Activated T-helper 2 cell treated with anti-CD3 and anti-CD28 coated beads, Interferon-gamma antibody, Interleukin-2, Interleukin-4, amounts not matched to agents 10 μg/mL and 5 μg/mL and 100 μg/mL, durations not matched to agents 14 hours and 24 hours and 36 hours (primary cell): Measurements from ENCODE around the gene MATCAP1. TPM values are rescaled to one million over a fixed set of nuclear protein-coding genes. Genes with fewer than 3 reads are reported as not detected.

ENCODE experiments used
- DNase-seq: peaks from one replicate; pipeline ENCODE4 v3.0.0; 2021; ENCODE audit warnings: low spot score
- H3K27ac Mint-ChIP-seq: one replicate; pipeline ENCODE4 v1.8.0; 2021; ENCODE audit warnings: mixed read lengths
- H3K27me3 Mint-ChIP-seq: one replicate; pipeline ENCODE4 v1.8.0; 2021; ENCODE audit warnings: low read depth, mixed read lengths
- H3K36me3 Mint-ChIP-seq: one replicate; pipeline ENCODE4 v1.8.0; 2021; ENCODE audit warnings: low read depth, mixed read lengths
- H3K4me1 Mint-ChIP-seq: one replicate; pipeline ENCODE4 v1.8.0; 2021; ENCODE audit warnings: low read depth, mixed read lengths
- H3K4me3 Mint-ChIP-seq: one replicate; pipeline ENCODE4 v1.8.0; 2021; ENCODE audit warnings: low read depth, mild to moderate bottlenecking, moderate library complexity, mixed read lengths
- H3K9me3 Mint-ChIP-seq: one replicate; pipeline ENCODE4 v1.8.0; 2021; ENCODE audit warnings: mixed read lengths
- intact Hi-C: fragments of 100-400 bp; cut with micrococcal nuclease; formaldehyde crosslinking; loops from one replicate; pipeline ENCODE4 v1.15.1; 2023
- total RNA-seq: library from RNA; stranded (reverse); gene quantifications from 2 replicates; pipeline ENCODE4 v1.2.3, GENCODE V29; 2022

Gene MATCAP1
- total RNA-seq, 1 donor from 2014 or later = 59.5 TPM

- peak overlapping the region; percentile 78 for H3K4me3 Mint-ChIP-seq
- peaks cover 18% of the 10 kb centered on the region for H3K27me3 Mint-ChIP-seq
- intact Hi-C loops = loop anchor here (1.0 to 5.0 kb wide), 3 partner anchors 12 to 194 kb away; partner anchors contain the start of genes FBXL8 and TRADD
- no peaks in the 10 kb centered on the region for H3K9me3 Mint-ChIP-seq
- DNase-seq = no peak
- H3K36me3 Mint-ChIP-seq = peaks cover 34% of the 10 kb centered on the region
- peak overlapping the region; percentile 37 for H3K27ac Mint-ChIP-seq
- peaks cover 42% of the 10 kb centered on the region for H3K4me1 Mint-ChIP-seq
Measured at GRCh38 chr16:67170949-67171649, 12.7 kb downstream of the MATCAP1 start.

GRCh38 chr16:67170168-67170948 is 13.4 kb downstream of the MATCAP1 start, which contains the start of gene NOL3:
NOL3 (plus strand) TSS chr16:67170538.
- Mint-ChIP-seq H3K4me3 (peak within 1 kb of the TSS; percentile 84), H3K27ac (peak within 1 kb of the TSS; percentile 88), H3K27me3 (peaks cover 19% of the 10 kb centered on the region), H3K9me3 (no peaks in the 10 kb centered on the region), H3K36me3 (peaks cover 28% of the 10 kb centered on the region), H3K4me1 (peaks cover 43% of the 10 kb centered on the region)
- intact Hi-C loops = loop anchor here (1.0 to 5.0 kb wide), 3 partner anchors 11 to 193 kb away; partner anchors contain the start of genes FBXL8 and TRADD
- peak; percentile 54 for DNase-seq

- Mint-ChIP-seq H3K4me1 (peaks cover 45% of the 10 kb centered on the region), H3K4me3 (peak overlapping the region; percentile 84), H3K27me3 (peaks cover 22% of the 10 kb centered on the region), H3K27ac (peak overlapping the region; percentile 88), H3K36me3 (peaks cover 30% of the 10 kb centered on the region), H3K9me3 (no peaks in the 10 kb centered on the region)
- intact Hi-C loops = loop anchor here (1.0 to 5.0 kb wide), 3 partner anchors 10 to 192 kb away; partner anchors contain the start of genes FBXL8 and TRADD
- DNase-seq = no peak
Measured at GRCh38 chr16:67169642-67170167, 14.1 kb downstream of the MATCAP1 start.

GRCh38 chr16:67169011-67169451 is 14.7 kb downstream of the MATCAP1 start:
- Mint-ChIP-seq H3K9me3 (no peaks in the 10 kb centered on the region), H3K27me3 (peaks cover 25% of the 10 kb centered on the region), H3K4me3 (peak overlapping the region; percentile 26)

GRCh38 chr16:67167588-67167987 is 16.2 kb downstream of the MATCAP1 start:
- H3K36me3 Mint-ChIP-seq = peaks cover 32% of the 10 kb centered on the region
- DNase-seq = no peak
- H3K4me3 Mint-ChIP-seq = no peak overlapping the region
- H3K9me3 Mint-ChIP-seq = no peaks in the 10 kb centered on the region
- intact Hi-C loops = no loop called here
- no peak overlapping the region for H3K27ac Mint-ChIP-seq
- H3K4me1 Mint-ChIP-seq = peaks cover 36% of the 10 kb centered on the region
- H3K27me3 Mint-ChIP-seq = peaks cover 23% of the 10 kb centered on the region

More at GRCh38 chr16:67169011-67169451, 14.7 kb downstream of the MATCAP1 start:
- intact Hi-C loops = no loop called here
- Mint-ChIP-seq H3K36me3 (peaks cover 30% of the 10 kb centered on the region), H3K27ac (no peak overlapping the region), H3K4me1 (peaks cover 45% of the 10 kb centered on the region)
- no peak for DNase-seq

- DNase-seq = no peak
- peaks cover 40% of the 10 kb centered on the region for H3K4me1 Mint-ChIP-seq
- peaks cover 26% of the 10 kb centered on the region for H3K27me3 Mint-ChIP-seq
- peaks cover 37% of the 10 kb centered on the region for H3K36me3 Mint-ChIP-seq
- no peak overlapping the region for H3K4me3 Mint-ChIP-seq
- H3K9me3 Mint-ChIP-seq = no peaks in the 10 kb centered on the region
- H3K27ac Mint-ChIP-seq = no peak overlapping the region
- intact Hi-C loops = no loop called here
Measured at GRCh38 chr16:67166598-67167168, 17.1 kb downstream of the MATCAP1 start.

- intact Hi-C loops = no loop called here
- Mint-ChIP-seq H3K4me3 (no peak overlapping the region), H3K4me1 (peaks cover 34% of the 10 kb centered on the region), H3K27me3 (peaks cover 26% of the 10 kb centered on the region), H3K36me3 (peaks cover 34% of the 10 kb centered on the region), H3K9me3 (no peaks in the 10 kb centered on the region), H3K27ac (no peak overlapping the region)
- DNase-seq = no peak
Measured at GRCh38 chr16:67166110-67166547, 17.6 kb downstream of the MATCAP1 start.

GRCh38 chr16:67165121-67166078 is 18.4 kb downstream of the MATCAP1 start:
- no peak overlapping the region for H3K27ac Mint-ChIP-seq
- peaks cover 36% of the 10 kb centered on the region for H3K36me3 Mint-ChIP-seq
- H3K4me1 Mint-ChIP-seq = peaks cover 32% of the 10 kb centered on the region
- intact Hi-C loops = no loop called here
- DNase-seq = no peak
- H3K9me3 Mint-ChIP-seq = no peaks in the 10 kb centered on the region
- peaks cover 26% of the 10 kb centered on the region for H3K27me3 Mint-ChIP-seq
- H3K4me3 Mint-ChIP-seq = peak overlapping the region; percentile 51

- no peaks in the 10 kb centered on the region for H3K9me3 Mint-ChIP-seq
- H3K27ac Mint-ChIP-seq = no peak within 1 kb of the TSS
- DNase-seq = no peak
- intact Hi-C loops = no loop called here
- H3K36me3 Mint-ChIP-seq = peaks cover 31% of the 10 kb centered on the region
- peaks cover 26% of the 10 kb centered on the region for H3K27me3 Mint-ChIP-seq
- peak within 1 kb of the TSS; percentile 51 for H3K4me3 Mint-ChIP-seq
- H3K4me1 Mint-ChIP-seq = peaks cover 26% of the 10 kb centered on the region
Measured at GRCh38 chr16:67164599-67165061, 19.1 kb downstream of the MATCAP1 start, which contains the start of gene HSF4. HSF4 (plus strand) TSS chr16:67164745; CDS start chr16:67164812, 67 bp downstream.

- Mint-ChIP-seq H3K27ac (no peak overlapping the region), H3K4me3 (peak overlapping the region; percentile 42), H3K36me3 (peaks cover 31% of the 10 kb centered on the region), H3K4me1 (peaks cover 26% of the 10 kb centered on the region), H3K9me3 (no peaks in the 10 kb centered on the region), H3K27me3 (peaks cover 26% of the 10 kb centered on the region)
- intact Hi-C loops = no loop called here
- DNase-seq = no peak
Measured at GRCh38 chr16:67163999-67164558, 19.7 kb downstream of the MATCAP1 start.
